Stimulated activated CD4-positive, alpha-beta T cell treated with anti-CD3 and anti-CD28 coated beads, Interleukin-1b, Interleukin-23, amount 100 ng/mL, for 4 hours (primary cell): ENCODE data around the gene REL.
A peak's percentile ranks its signal among the peaks of the same experiment; 100 is the strongest.
"Not testable (repeated sequence)": the region's sequence is repeated elsewhere in the genome, so short reads cannot be mapped to it uniquely, and the experiment has no call there.

Experiments
- DNase-seq, 2 donors: peaks; one replicate each; pipeline ENCODE4 v3.0.0-alpha.2; 2020; ENCODE audit warnings: low read depth in 2 of 2

REL gene

DNA sequence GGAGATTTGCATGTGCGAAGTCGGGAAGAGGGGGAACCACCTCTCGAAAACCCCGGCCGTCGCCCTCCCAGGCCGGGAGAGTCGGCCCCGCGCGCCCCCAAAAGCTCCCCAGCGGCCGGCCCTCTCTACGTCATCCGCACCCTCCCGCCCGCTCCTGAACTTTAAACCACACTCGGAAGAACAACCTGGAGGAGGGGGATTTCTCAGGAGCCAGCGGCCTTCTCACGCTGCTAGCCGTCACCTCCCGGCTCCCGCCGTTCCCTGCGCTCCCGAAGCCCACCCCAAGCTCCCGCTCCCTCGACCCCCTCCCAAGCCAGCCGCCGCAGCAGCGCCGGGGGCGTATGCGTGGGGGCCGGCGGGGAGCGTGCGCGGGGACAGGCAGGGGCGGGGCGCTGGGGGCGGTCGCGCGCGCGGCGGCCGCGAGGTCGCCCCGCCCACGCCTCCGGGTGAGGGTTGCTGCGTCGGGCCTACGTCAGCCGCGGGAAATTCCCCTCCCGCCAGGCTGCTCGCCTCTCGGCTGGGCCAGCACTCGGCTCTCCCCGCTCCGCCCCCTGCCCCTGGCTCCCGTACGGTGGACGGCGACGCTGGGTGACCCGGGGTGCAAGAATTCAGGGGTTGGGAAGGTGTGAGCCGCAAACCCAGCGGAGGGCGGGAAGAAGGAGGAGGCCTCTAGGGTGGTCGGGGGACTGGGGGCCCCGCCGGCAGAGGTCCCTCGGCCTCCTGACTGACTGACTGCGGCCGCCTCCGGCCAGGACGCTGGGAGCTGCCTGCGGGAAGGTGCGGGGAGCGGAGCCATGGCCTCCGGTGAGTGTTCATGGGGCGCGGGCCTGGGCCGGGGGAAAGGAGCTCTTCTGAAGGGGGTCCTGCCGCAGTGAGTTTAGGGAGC, at the start of gene REL:
REL (plus strand) TSS at position 528 of the 886 bp plus-strand sequence; CDS start at position 795, 267 bp downstream.
- peak; percentile 88 to 92 for DNase-seq

DNA sequence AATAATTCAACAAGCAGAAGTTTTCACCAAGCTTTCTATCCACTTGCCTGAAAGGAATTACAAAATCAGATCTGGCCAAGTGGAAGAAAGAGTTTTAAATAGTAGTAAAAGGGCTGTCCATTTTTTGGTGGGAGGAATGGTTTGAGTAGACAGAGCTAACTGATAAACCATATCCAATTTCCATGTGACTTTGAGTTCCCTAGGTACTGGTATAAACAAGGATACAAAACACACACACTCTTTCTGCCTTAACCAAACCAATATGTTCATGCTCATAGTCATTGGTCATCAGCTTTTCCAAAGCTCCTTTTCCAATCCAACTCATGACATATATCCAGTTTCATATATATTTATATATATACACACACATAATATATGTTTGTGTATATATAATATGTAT, 49.5 kb upstream of the REL start:
- DNase-seq = no peak

DNA sequence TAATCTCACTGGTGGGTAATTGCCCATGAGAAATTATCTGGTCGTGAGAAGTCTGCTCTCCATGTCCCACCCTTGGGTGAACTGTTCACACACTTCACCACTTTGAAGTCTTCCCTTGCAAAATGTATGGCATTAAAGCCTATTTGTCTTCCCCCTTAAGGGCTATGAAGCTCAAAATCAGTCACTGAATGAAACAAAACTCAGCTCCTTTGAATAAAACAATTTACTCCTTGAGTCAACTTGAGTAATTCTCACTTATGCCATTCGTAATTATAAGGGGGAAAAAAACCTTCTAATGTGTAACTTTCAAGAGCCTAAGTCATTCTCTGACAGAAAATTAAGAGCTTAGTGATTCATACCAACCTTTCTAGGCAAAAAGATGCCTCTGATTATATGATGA, 48.8 kb upstream of the REL start:
- DNase-seq = no peak

- DNase-seq = no peak
Observed at GRCh38 chr2:60834270-60834717, 47.1 kb upstream of the REL start.

GRCh38 chr2:60836491-60836890, 44.9 kb upstream of the REL start:
- DNase-seq = no peak

DNA sequence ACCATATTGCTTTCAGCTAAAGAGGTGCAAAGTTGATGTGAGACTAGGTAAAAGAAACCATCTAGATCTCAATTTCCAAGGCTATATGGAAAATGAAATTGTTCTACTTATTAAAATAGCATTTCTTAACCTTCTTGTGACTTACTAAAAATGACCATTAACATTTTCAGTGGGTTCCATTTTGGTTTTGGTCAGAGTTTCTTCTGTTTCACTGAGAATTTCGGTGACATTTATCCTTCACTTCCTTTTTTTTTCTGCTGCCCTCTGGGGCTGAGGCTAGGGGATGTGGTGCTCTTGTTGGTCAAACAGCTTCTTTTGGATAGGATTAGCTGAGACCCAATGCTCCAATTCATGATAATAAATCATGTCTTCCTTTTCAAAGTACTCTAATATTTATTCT, 44.3 kb upstream of the REL start:
- no peak for DNase-seq

GRCh38 chr2:60838481-60838880, 42.9 kb upstream of the REL start:
- DNase-seq = no peak

DNA sequence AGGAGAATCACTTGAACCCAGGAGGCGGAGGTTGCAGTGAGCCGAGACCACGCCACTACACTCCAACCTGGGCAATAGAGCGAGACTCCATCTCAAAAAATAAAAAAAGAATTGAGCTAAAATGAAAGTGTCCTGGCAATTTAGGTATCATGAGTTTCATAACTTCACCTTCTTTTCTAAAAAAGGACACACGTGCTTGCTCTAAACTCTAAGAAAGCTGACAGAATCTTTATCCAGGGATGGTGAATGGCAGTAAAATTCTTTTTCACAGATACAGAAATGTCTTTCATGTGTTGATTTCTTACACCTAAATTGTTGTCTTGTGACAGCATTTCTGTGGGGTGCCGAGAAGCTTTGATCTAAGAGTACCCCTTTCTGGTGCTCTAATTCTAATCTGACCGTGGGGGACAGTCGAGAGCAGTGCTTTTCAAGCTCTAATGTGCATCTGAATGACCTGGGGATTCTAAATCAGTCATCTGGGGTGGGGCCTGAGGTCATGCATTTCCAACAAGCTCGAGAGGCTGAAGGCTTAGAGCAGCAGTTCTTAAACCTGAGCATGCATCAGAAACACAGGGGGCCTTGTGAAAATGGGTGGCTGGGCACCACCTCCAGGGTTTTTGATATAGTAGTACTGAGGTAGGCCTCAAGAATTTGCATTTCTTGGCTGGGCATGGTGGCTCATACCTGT, 42.1 kb upstream of the REL start:
- DNase-seq = no peak

- no peak for DNase-seq
Observed at GRCh38 chr2:60840880-60841279, 40.5 kb upstream of the REL start.

- DNase-seq = no peak
Observed at GRCh38 chr2:60843006-60843405, 38.4 kb upstream of the REL start.

DNA sequence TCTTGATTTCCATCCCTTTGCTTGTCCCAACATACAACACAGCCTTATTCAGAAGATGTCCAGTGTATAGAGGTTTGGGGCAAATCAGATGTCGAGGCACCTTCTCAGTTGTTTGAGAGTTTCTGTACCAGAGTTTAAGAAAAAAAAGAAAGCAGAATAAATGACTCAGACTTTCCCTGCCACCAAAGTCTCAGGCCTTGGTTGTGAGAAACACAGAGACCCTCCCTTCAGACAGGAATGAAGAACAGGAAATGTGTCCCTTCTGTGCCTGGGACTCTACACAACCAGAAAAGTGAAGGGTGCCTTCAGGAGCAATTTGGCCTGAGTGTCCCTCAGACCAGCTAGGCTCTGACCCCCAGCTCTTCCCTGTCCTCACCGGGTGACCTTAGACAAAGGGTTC, 37.3 kb upstream of the REL start:
- no peak for DNase-seq

DNA sequence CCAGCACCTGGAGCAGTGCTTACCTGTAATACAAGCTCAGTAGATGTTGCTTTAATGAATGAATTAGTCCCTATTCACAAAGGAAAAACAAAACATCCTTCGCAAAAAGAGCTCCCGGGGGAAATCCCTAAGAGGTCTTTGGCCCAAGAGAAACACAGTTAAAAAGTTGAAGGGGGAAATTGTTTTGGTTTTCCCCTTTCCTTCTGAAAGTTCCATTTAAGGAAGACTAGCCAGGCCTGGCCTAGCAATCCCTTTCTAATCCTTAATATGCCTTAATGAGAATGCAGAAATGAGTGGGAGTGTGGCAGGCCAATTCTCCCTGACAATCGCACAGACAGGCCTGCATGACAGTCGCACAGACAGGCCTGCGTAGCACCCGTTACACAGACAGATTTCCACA, 33.5 kb upstream of the REL start:
- no peak for DNase-seq

- DNase-seq = no peak
Observed at GRCh38 chr2:60849187-60849586, 32.2 kb upstream of the REL start.

DNA sequence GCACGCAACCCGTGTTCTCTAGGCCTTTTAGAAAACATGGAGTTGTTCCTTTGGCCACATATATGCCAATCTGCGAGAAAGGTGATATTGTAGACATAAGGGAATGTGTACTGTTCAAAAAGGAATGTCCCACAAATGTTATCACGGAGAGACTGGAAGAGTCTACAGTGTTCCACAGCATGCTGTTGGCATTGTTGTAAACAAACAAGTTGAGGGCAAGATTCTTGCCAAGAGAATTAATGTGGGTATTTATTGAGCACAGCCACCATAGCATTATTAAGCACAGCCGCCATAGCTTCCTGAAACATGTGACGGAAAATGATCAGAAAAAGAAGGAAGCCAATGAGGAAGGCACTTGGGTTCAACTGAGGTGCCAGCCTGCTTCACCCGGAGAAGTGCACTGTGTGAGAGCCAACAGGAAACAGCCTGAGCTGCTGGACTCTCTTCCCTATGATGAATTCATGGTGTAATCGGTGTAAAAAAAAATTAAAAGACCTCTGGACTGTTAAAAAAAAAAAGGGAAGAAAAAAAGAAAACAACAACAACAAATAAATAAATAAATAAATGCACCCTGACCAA, 29.0 kb upstream of the REL start:
- DNase-seq = no peak

DNA sequence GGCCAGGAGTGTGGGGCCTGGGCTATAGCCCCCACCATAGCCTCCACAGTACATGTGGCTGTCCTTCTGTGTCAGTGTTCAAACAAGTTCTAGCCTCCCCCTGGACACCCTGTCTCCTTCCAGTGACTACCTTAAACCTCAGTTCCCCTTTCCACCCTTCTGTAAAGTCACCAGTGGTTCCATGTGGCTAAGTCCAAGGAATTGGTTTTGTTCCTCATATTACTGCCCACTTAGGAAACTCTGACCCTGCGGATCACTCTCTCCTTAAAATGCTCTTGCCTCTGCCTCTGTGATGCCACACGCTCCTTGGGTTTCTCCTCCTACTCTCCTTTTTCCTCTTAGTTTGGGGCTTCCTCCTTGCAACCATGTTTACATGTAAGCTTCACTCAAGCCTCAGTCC, 27.8 kb upstream of the REL start:
- no peak for DNase-seq

DNA sequence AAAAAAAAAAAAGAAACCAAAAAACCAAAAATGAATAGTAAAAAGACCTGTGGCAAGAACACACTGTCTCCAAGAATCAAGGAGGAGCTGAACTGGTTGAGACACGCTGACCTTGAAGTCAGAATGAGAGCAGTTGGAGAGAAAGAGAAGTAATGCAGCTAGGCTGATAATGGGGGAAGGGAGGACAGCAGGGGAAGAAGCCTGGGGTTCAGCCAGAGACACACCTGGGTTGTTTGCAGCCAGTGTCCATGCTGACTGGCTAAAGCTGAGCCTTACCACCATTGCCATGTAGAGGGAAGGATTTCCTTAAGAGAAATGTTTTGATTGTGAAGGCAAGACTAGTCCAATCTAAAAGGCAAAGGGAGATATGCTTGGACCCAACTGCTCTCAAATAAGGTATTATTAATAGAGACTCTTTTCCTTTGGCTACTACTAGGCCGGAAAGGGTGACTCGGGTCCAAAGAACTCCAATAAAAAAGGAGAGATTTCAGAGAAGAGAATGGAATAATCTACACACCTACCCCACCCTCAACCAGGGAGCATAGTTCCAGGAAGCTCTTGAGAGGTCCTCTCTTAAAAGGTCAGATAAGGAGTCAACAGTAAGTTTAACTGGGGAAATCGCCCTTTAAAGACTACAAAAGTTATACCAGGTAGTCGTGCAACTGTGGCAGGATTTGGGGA, 25.2 kb upstream of the REL start:
- no peak for DNase-seq

- DNase-seq = no peak
Observed at GRCh38 chr2:60857056-60857455, 24.3 kb upstream of the REL start.

- DNase-seq = no peak
Observed at GRCh38 chr2:60858897-60859311, 22.5 kb upstream of the REL start.

GRCh38 chr2:60861736-60862135, 19.6 kb upstream of the REL start:
- no peak for DNase-seq

GRCh38 chr2:60862642-60863041, 18.7 kb upstream of the REL start:
- no peak for DNase-seq

DNA sequence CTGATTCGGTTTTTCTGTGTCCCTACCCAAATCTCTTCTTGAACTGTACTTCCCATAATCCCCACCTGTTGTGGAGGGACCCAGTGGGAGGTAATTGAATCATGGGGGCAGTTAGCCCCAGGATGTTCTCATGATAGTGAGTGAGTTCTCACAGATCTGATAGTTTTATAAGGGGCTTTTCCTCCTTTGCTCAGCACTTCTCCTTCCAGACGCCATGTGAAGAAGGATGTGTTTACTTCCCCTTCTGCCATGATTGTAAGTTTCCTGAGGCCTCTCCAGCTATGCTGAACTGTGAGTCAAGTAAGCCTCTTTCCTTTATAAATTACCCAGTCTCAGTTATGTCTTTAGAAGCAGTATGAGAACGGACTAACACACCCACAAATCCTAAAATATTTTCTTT, 16.0 kb upstream of the REL start:
- not testable (repeated sequence) for DNase-seq

GRCh38 chr2:60867007-60867406, 14.4 kb upstream of the REL start:
- DNase-seq = no peak
